HT1080 (cell line): Measurements from ENCODE around the gene HTR2A. TPM values are rescaled to one million over a fixed set of nuclear protein-coding genes. Genes with fewer than 3 reads are reported as not detected.

Experiments used
- DNase-seq: peaks from one replicate; pipeline ENCODE4 v3.0.0-alpha.2; 2015; ENCODE audit warnings: low read depth
- polyA plus RNA-seq, 2 experiments: library from polyadenylated mRNA; depleted of rRNA; stranded (reverse); fragments of >200 nt; gene quantifications; 2 replicates each; pipeline ENCODE4 v1.2.3, GENCODE V29; 2015
- total RNA-seq: library from RNA; depleted of rRNA; stranded (reverse); fragments of >200 nt; shearing (Covaris generic); gene quantifications from 2 replicates; pipeline ENCODE4 v1.2.3, GENCODE V29; 2014; rRNA removed

Gene HTR2A
- not detected in 2 replicates for total RNA-seq
- polyA plus RNA-seq (2015; cell fraction: cytosol; rRNA removed) = not detected in 2 replicates
- not detected in 2 replicates for polyA plus RNA-seq (2015; cell fraction: nucleus; rRNA removed)

- DNase-seq = peak; percentile 37
These were observed at the start of gene HTR2A for GRCh38 chr13:46896341-46897137. Gene HTR2A (minus strand): TSS chr13:46897053. CDS start chr13:46895906, 1,147 bp downstream.

GRCh38 chr13:46936525-46936924, 39.7 kb upstream of the HTR2A start:
- DNase-seq = no peak

GRCh38 chr13:46934749-46935148, 37.9 kb upstream of the HTR2A start:
- peak; percentile 30 for DNase-seq

- DNase-seq = peak; percentile 32
These were observed 30.2 kb upstream of the HTR2A start for GRCh38 chr13:46926916-46927590.

- DNase-seq = no peak
These were observed 28.6 kb upstream of the HTR2A start for GRCh38 chr13:46925486-46925885.

GRCh38 chr13:46914341-46914740, 17.5 kb upstream of the HTR2A start:
- DNase-seq = peak; percentile 13

- no peak for DNase-seq
These were observed 16.9 kb upstream of the HTR2A start for GRCh38 chr13:46913757-46914156.

- DNase-seq = no peak
These were observed 12.2 kb upstream of the HTR2A start for GRCh38 chr13:46909042-46909441.

GRCh38 chr13:46908501-46908900, 11.6 kb upstream of the HTR2A start:
- DNase-seq = peak; percentile 69

GRCh38 chr13:46906405-46906804, 9.6 kb upstream of the HTR2A start:
- DNase-seq = no peak

- DNase-seq = peak; percentile 46
These were observed 8.4 kb upstream of the HTR2A start for GRCh38 chr13:46905249-46905648.

- peak; percentile 38 for DNase-seq
These were observed 6.9 kb upstream of the HTR2A start for GRCh38 chr13:46903748-46904147.

GRCh38 chr13:46901721-46902120, 4.9 kb upstream of the HTR2A start:
- DNase-seq = no peak

- no peak for DNase-seq
These were observed 2.9 kb upstream of the HTR2A start for GRCh38 chr13:46899801-46900200.

- DNase-seq = no peak
These were observed 1.5 kb downstream of the HTR2A start for GRCh38 chr13:46895381-46895780.

- peak; percentile 39 for DNase-seq
These were observed 2.3 kb downstream of the HTR2A start for GRCh38 chr13:46894568-46894967.

- DNase-seq = peak; percentile 57
These were observed 2.9 kb downstream of the HTR2A start for GRCh38 chr13:46893798-46894560.

- DNase-seq = no peak
These were observed 3.6 kb downstream of the HTR2A start for GRCh38 chr13:46893221-46893740.

- DNase-seq = peak; percentile 59
These were observed 11.8 kb downstream of the HTR2A start for GRCh38 chr13:46885018-46885417.

- no peak for DNase-seq
These were observed 12.3 kb downstream of the HTR2A start for GRCh38 chr13:46884531-46884930.

GRCh38 chr13:46881621-46882020, 15.2 kb downstream of the HTR2A start:
- no peak for DNase-seq
